GM18870 (cell line): ENCODE measurements around the gene PRTG.
A peak's percentile ranks its signal among the peaks of the same experiment; 100 is the strongest.
"Not testable (repeated sequence)": the region's sequence is repeated elsewhere in the genome, so short reads cannot be mapped to it uniquely, and the experiment has no call there.

Experiments used
- ATAC-seq: cut with Tn5 transposase; IDR thresholded peaks from one replicate; pipeline ENCODE4 v1.9.1; 2021; ENCODE audit warnings: moderate library complexity; ENCODE audit not compliant: unreplicated experiment

Gene PRTG

GRCh38 chr15:55703873-55704301, 39.1 kb downstream of the PRTG start:
- ATAC-seq, result no peak

DNA sequence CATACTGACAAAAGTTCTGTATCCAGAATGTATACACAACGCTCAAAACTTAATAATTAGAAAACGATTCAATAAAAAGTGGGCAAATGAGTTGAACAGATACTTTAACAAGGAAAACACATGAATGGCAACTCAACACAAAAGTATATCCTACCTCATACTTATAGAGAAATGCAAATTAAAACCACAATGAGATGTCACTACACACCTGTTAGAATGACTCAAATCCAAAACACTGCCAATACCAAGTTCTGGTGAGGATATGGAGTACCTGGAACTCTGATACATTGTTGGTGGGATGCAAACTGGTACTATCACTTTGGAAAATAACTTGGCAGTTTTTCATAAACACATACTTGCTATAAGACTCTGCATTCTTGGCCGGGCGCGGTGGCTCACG, 42.1 kb downstream of the PRTG start:
- ATAC-seq, result no peak

DNA sequence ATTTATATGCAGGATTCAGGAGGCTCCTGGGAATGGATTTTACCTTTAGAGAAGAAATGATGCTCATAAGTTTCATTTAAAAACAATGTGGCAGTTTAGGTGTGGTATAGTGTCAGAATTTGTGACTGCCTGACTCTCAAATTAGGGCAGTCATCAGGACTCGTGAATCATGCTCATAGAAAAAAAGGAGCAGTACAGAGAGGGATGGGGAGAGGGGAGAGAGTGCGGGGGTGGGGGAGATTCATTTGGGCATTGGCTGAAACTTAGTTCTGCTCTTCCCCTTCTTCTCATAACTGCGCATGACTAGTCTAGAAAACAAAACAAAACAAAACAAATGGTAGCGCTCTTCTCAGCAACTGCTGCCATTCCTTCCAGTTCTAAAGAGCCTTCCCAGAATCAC, 44.3 kb downstream of the PRTG start:
- ATAC-seq, result no peak

DNA sequence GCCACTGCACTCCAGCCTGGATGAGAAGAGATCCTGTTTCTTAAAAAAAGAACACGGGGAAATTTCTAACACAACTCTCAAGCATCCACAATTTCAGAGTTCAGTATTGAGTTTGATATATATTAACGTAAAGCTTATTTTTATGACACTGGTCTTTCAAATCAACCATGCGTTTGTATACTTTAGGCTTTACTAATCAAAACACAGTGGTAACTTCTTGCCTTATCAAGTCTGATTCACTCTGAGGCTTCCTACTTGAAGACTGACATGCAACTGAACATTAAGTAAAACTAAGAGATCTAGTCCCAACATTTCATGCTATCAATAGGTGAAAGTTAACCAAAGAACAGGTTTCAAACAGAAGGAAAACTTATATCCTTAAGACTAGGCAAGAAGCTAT, 46.7 kb downstream of the PRTG start:
- no peak for ATAC-seq

- no peak for ATAC-seq
These were observed 47.5 kb downstream of the PRTG start for GRCh38 chr15:55695432-55695831.

DNA sequence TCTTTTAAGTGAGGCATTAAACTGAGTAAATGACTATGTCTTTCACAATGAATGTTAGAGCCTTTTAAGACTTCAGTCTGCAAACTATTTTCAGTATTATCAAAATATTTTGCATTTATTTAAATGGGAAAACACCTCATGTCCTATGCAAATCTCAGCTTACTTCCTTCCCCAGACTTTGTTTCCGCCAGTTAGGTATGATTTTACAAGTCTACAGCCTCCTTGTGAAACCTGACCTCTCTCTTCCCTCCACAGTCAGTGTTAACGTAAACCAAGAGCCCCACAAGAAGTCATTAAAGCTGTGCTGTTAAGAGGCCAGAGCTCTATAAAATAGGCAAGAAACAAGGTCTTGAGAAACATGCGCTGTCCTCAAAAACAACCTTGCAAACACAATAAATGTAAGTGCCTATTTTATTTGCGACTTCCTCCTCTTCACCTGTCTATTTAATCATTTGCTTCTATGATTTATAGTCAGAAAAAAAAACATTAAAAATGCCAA, 48.3 kb downstream of the PRTG start:
- ATAC-seq, result peak; percentile 96

DNA sequence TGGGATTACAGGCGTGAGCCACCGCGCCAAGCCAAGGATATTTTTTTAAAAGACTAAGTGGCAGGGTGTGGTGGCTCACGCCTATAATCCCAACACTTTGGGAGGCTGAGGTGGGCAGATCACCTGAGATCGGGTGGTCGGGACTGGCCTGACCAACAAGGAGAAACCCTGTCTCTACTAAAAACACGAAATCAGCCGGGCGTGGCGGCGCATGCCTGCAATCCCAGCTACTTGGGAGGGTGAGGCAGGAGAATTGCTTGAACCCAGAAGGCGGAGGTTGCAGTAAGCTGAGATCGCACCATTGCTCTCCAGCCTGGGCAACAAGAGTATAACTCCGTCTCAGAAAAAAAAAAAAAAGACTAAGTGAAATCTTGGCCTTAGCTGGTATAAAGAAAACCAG, 49.8 kb downstream of the PRTG start:
- ATAC-seq, result not testable (repeated sequence)

GRCh38 chr15:55687792-55688191, 55.2 kb downstream of the PRTG start:
- no peak for ATAC-seq

GRCh38 chr15:55685286-55685685, 57.7 kb downstream of the PRTG start:
- peak; percentile 87 for ATAC-seq

GRCh38 chr15:55683376-55683775, 59.6 kb downstream of the PRTG start:
- ATAC-seq, result no peak

GRCh38 chr15:55681631-55682030, 61.3 kb downstream of the PRTG start:
- ATAC-seq, result no peak

- ATAC-seq, result no peak
These were observed 66.4 kb downstream of the PRTG start for GRCh38 chr15:55676507-55676906.

DNA sequence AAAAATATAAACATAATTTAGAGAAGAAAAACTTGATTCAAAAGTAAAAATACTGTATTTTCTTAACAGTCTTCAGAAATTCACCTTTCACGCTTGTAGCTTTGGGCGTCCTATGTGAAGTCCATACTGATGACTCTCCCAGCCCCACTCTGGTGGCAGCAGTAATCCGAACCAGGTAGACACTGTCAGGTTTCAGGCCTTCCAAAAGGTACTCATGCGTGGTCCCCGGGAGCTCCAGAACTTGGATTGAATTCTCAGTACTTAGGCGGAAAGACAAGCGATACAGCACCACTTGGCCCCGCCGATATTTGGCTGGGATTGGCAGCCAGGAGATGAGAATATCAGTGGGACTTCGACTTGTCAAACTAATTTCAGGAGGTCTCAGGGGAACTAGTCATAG, 69.7 kb downstream of the PRTG start:
- ATAC-seq, result no peak

GRCh38 chr15:55669270-55669669, 73.7 kb downstream of the PRTG start:
- no peak for ATAC-seq

- ATAC-seq, result no peak
These were observed 77.2 kb downstream of the PRTG start for GRCh38 chr15:55665605-55666227.

DNA sequence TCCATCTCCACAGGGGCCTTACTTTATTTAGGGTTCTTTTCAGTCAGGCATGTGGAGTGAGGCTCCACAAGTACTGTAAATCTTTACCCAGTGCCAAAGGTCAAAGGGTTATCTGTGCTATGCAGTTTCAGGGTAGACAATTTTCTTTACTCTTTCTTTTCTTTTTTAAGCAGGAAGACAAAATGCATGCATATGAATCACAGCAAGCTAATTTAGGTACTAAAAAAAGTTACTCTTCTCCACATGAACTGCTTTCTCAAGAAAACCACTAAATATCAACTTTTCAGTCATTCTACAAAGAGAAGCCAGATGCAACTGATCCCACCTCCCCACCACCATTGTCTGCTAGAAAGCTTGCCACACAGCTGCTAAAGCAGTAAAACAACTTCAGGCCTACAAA, 81.5 kb downstream of the PRTG start:
- no peak for ATAC-seq

GRCh38 chr15:55660153-55660552, 82.8 kb downstream of the PRTG start:
- no peak for ATAC-seq

GRCh38 chr15:55659481-55659880, 83.5 kb downstream of the PRTG start:
- no peak for ATAC-seq

- no peak for ATAC-seq
These were observed 84.1 kb downstream of the PRTG start for GRCh38 chr15:55658886-55659285.

DNA sequence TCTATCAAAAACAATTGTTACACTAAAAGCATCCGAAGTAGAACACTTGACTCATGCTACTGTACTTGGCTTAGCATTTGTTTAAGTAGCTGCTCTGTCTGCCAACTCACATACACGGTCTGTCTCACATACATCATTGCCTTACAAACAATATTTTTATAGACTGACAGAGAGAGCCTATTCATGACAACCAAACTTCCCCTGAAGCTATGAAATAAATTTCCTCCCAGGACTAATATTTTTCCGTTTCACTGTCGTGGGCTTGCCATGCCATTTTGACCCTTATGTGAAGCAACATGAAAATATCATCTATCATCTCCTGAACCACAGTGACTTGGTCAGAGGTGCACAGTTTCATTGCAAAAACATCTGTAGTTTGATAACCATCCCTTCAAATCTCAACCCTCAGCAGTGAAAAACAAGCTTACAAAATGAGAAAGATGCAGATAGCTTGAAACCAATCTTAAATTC, 88.4 kb downstream of the PRTG start:
- no peak for ATAC-seq

DNA sequence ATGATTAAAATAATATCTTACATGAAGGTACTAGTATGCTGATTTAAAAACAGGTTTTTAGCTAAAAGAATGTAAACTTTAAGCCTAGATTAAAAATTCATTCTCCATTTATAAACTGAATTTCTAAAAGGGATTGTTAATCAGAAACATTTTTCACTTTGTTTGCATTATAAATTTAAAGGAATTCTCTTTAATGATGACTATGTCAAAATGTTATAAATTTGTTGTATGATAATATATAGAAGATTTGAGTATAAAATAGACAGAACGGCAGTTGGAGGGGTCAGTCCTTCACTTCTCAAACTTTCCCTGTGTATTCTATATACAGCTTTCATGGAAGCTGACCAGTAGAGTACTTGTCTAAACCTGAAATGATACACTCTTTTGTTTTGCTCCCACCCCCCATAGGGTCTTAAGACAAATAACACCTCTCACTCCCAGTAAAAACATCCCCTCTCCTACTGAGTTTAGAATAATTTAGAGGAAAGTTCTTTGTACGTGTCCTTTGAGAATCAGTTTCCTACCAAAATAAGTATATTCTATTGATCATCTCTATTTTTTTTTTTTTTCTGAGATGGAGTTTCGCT, 90.0 kb downstream of the PRTG start:
- no peak for ATAC-seq

- no peak for ATAC-seq
These were observed 90.6 kb downstream of the PRTG start for GRCh38 chr15:55652359-55652758.

DNA sequence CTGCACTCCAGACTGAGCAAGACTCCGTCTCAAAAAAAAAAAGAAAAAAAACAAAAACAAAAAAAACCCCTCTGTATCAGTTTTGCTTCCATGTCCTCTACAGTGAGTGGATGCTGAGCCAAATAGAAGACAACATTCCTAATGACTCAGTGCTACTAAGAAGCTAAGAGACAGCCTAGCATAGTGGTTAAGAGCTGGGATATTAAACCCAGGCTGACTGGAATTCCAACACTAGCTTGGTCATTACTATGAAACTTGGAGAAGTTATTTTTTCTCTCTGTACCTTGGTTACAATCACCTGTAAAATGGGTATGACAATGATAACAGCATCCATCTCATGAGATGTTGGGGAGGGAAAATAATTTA, 93.9 kb downstream of the PRTG start:
- ATAC-seq, result no peak
